GM19240 (cell line): ENCODE measurements around the gene SPTAN1.
"Not testable (repeated sequence)": the region's sequence is repeated elsewhere in the genome, so short reads cannot be mapped to it uniquely, and the experiment has no call there.

Experiments used
- DNase-seq: peaks from one replicate; pipeline ENCODE4 v3.0.0; 2011; ENCODE audit warnings: low spot score; ENCODE audit not compliant: insufficient read length

SPTAN1 gene

GRCh38 chr9:128552153-128552743, at the start of gene SPTAN1:
SPTAN1 (plus strand) TSS chr9:128552587; CDS start chr9:128566741, 14,154 bp downstream.
- peak; percentile 88 for DNase-seq

GRCh38 chr9:128503415-128503825, 49.0 kb upstream of the SPTAN1 start:
- DNase-seq = not testable (repeated sequence)

- DNase-seq = no peak
Observed at GRCh38 chr9:128503870-128504269, 48.5 kb upstream of the SPTAN1 start.

GRCh38 chr9:128504485-128505413, 47.6 kb upstream of the SPTAN1 start, which contains the start of gene GLE1:
GLE1 (plus strand) TSS chr9:128504719; CDS start chr9:128504806, 87 bp downstream.
- DNase-seq = peak; percentile 99

GRCh38 chr9:128505414-128505765, 47.0 kb upstream of the SPTAN1 start:
- no peak for DNase-seq

- not testable (repeated sequence) for DNase-seq
Observed at GRCh38 chr9:128505906-128506305, 46.5 kb upstream of the SPTAN1 start.

GRCh38 chr9:128512820-128513219, 39.6 kb upstream of the SPTAN1 start:
- DNase-seq = no peak

- DNase-seq = no peak
Observed at GRCh38 chr9:128521956-128522355, 30.4 kb upstream of the SPTAN1 start.

- no peak for DNase-seq
Observed at GRCh38 chr9:128523199-128523925, 29.0 kb upstream of the SPTAN1 start.

- no peak for DNase-seq
Observed at GRCh38 chr9:128526720-128527119, 25.7 kb upstream of the SPTAN1 start.

- no peak for DNase-seq
Observed at GRCh38 chr9:128528445-128529160, 23.8 kb upstream of the SPTAN1 start.

GRCh38 chr9:128529191-128529590, 23.2 kb upstream of the SPTAN1 start:
- no peak for DNase-seq

GRCh38 chr9:128532581-128532980, 19.8 kb upstream of the SPTAN1 start:
- no peak for DNase-seq

- DNase-seq = no peak
Observed at GRCh38 chr9:128540634-128541360, 11.6 kb upstream of the SPTAN1 start.

- DNase-seq = no peak
Observed at GRCh38 chr9:128546504-128546903, 5.9 kb upstream of the SPTAN1 start.

- no peak for DNase-seq
Observed at GRCh38 chr9:128548876-128549275, 3.5 kb upstream of the SPTAN1 start.

- no peak for DNase-seq
Observed at GRCh38 chr9:128550226-128550625, 2.2 kb upstream of the SPTAN1 start.

- no peak for DNase-seq
Observed at GRCh38 chr9:128550770-128551656, 1.4 kb upstream of the SPTAN1 start.

- no peak for DNase-seq
Observed at GRCh38 chr9:128551657-128552152, 682 bp upstream of the SPTAN1 start.
